Fibroblast of skin of right quadriceps (primary cell): ENCODE results near the gene TRIM4.
"Not testable (repeated sequence)": the region's sequence is repeated elsewhere in the genome, so short reads cannot be mapped to it uniquely, and the experiment has no call there.

Experiments
- DNase-seq: peaks from one replicate; pipeline ENCODE4 v3.0.0-alpha.2; 2013

The TRIM4 gene

GRCh38 chr7:99919814-99920112 is 433 bp upstream of the TRIM4 start:
- DNase-seq = no peak

- no peak for DNase-seq
Measured at GRCh38 chr7:99910976-99911375, 8.4 kb downstream of the TRIM4 start.

- no peak for DNase-seq
Measured at GRCh38 chr7:99901581-99901980, 17.7 kb downstream of the TRIM4 start.

- DNase-seq = no peak
Measured at GRCh38 chr7:99899830-99900519, 19.4 kb downstream of the TRIM4 start.

GRCh38 chr7:99898836-99899235 is 20.5 kb downstream of the TRIM4 start:
- DNase-seq = no peak

- no peak for DNase-seq
Measured at GRCh38 chr7:99898023-99898357, 21.3 kb downstream of the TRIM4 start.

- DNase-seq = no peak
Measured at GRCh38 chr7:99897322-99898022, 21.9 kb downstream of the TRIM4 start.

- no peak for DNase-seq
Measured at GRCh38 chr7:99894738-99895137, 24.6 kb downstream of the TRIM4 start.

GRCh38 chr7:99893280-99893679 is 26.1 kb downstream of the TRIM4 start:
- no peak for DNase-seq

GRCh38 chr7:99890348-99890747 is 29.0 kb downstream of the TRIM4 start:
- not testable (repeated sequence) for DNase-seq

- DNase-seq = not testable (repeated sequence)
Measured at GRCh38 chr7:99888366-99888765, 31.0 kb downstream of the TRIM4 start.

- no peak for DNase-seq
Measured at GRCh38 chr7:99881370-99881769, 38.0 kb downstream of the TRIM4 start.

- no peak for DNase-seq
Measured at GRCh38 chr7:99876933-99877332, 42.4 kb downstream of the TRIM4 start, which contains the start of gene OR2AE1. OR2AE1 (minus strand) TSS chr7:99877033; CDS start chr7:99877033, 0 bp downstream.

GRCh38 chr7:99876491-99876890 is 42.8 kb downstream of the TRIM4 start:
- DNase-seq = no peak

- DNase-seq = no peak
Measured at GRCh38 chr7:99868246-99868645, 51.1 kb downstream of the TRIM4 start.

- not testable (repeated sequence) for DNase-seq
Measured at GRCh38 chr7:99867477-99867876, 51.9 kb downstream of the TRIM4 start.

- no peak for DNase-seq
Measured at GRCh38 chr7:99863847-99864440, 55.4 kb downstream of the TRIM4 start.

GRCh38 chr7:99860281-99861127 is 58.8 kb downstream of the TRIM4 start:
- peak; percentile 53 for DNase-seq

- no peak for DNase-seq
Measured at GRCh38 chr7:99855236-99855635, 64.1 kb downstream of the TRIM4 start.

- DNase-seq = no peak
Measured at GRCh38 chr7:99848420-99849216, 70.7 kb downstream of the TRIM4 start.

- no peak for DNase-seq
Measured at GRCh38 chr7:99844328-99844727, 75.0 kb downstream of the TRIM4 start.

GRCh38 chr7:99843808-99844207 is 75.5 kb downstream of the TRIM4 start:
- DNase-seq = peak; percentile 9

GRCh38 chr7:99842926-99843325 is 76.4 kb downstream of the TRIM4 start:
- no peak for DNase-seq
